ENCODE measurements around the gene C2CD3.
"Not testable (repeated sequence)": the region's sequence is repeated elsewhere in the genome, so short reads cannot be mapped to it uniquely, and the experiment has no call there.

C2CD3 gene

GRCh38 chr11:74102321-74102720 lies 68.5 kb downstream of the C2CD3 start:
- DNase-seq = no peak

DNA sequence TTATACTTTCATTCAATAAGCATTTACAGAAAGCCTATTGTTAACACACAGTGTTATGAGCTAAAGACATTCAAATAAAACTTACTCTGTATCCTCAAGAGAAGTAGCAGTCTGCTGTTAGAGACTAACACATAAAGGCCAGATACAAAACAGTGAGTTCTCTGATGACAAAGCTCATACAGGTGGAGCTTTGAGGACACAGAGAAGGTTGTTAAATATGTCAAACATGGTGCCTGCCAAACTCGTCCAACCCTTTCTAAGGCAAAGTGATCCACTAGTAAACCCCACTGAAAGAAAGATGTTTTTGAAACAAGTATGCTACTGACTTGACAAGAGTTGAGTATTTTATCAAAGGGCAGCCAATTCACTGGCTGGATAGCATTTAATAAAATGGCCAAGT lies 70.1 kb downstream of the C2CD3 start:
- DNase-seq = peak; percentile 46

DNA sequence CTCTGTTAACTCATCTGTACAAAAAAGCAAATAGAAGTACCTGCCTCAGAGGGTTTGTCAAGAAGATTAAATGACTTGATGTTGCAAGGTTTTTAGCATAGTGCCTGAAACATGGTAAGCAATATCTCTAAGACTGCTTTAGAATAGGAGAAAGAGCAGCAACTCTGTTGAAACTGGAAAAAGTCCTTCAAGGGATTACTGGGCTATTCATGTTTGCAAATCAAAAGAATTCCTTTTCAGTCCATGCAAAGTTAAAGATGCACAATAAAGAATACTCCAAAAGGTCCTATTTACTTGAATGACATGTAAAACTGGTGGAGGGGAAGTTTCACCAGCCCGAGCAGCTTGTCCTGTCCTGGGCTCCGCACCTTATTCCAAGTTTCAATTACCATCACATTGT lies 70.6 kb downstream of the C2CD3 start:
- DNase-seq = no peak

DNA sequence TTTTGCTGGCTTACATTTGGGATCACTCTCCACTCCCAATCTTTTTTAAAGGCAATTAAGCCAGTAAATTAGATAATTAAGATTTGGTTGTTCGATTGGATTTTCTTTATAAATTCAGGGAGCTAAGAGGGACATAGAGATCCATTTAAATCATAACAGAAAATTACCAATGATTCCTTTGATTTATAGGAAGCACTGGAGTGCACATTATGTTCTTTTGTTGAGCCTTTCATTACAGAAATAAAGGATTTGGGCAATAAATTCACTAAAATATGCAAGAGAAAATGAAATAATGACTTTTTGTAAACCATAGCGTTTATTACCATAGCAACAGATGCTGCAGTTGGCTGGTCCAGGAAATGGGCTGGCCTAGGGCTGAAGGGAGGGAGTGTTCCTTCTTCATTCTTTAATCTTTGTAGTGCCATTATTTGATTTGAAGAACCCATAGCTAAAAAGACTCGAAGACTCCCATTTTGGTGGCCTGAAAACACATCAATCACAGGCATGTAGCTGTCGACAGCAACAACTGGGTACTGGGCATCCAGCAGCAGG lies 73.0 kb downstream of the C2CD3 start:
- no peak for DNase-seq

DNA sequence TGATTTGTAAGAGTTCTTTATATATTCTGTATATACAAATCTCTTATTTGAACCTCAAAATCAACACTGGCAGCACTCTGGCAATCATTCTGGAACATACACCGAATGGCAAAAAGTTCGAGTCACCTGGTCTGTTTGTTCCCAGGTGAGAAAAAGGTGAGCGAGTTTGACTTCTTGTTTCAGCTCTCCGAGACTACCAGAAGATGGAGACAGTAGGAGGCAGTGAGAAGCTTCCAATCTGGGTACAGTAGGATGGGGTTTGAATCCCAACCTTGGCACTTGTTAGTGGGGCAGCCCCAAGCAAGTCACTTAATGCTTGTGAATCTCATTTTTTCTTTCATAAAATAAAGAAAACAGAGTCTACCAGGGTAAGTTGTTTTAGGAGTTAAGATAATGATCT lies 76.4 kb downstream of the C2CD3 start:
- DNase-seq = no peak

- no peak for DNase-seq
These were observed 78.4 kb downstream of the C2CD3 start for GRCh38 chr11:74092425-74092824.

DNA sequence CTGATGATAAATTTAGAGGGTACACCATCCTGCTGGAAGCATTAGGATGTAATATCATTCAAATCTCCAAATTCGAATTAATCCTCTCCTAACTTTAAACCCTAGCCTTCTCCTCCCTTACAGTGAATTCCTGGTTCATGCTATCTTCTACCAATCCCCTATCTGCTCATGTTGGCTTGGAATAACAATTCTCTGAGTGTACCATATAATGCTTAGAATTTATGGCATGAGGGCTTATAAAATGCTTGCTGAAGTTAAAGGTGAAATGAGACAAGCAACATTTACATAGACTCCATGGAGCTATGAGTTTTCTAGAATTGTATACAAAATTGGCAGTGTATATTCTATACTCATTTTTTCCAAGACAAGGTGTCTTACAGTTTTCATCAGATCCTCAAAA lies 79.3 kb downstream of the C2CD3 start:
- no peak for DNase-seq

GRCh38 chr11:74090701-74091100 lies 80.1 kb downstream of the C2CD3 start:
- peak; percentile 32 for DNase-seq

DNA sequence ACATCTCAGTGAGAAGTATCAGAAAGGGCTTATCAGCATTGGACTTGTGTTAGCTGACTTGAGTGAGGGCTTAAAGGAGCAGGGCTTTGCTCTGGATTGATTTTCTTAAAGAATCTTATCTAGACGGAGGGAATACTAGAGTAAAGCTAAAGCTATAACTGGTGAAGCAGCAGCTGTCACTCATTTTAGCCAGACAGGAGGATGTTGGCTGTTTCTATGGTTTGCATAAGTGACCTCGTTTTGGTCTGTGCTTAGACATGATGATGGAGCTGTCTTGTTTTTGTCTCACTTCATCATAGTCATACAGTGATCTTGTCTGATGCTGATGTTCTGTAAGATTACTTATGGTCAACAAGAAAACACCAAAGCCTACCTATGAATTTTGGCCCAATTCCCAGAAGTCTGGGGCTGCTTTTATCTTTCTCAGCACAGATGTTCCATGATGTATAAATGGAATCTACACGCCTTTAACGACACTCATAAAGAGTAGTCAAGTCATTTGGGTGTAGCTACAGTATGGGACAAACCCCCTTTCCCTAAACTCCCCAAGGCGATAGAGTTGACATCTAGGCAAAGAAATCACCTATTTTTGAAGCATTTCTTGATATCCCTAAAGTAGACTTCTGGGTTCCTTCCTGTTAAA lies 84.4 kb downstream of the C2CD3 start:
- no peak for DNase-seq

DNA sequence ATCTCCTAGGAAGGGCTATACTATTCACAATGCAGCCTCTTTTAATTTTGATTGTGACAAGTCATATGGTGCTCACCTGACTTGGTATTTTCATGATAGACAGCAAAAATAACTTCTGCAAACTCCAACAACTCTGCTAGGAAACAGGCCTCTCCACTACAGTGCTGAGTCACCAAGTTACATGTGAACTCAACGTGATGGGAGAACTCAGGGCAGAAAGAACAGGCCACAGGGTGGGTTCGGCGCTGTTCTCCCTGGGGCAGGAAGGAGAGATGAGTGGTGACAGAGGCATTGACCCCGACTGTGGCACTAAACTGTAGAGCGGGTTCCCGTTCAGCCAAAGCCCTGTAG lies 85.3 kb downstream of the C2CD3 start:
- no peak for DNase-seq

GRCh38 chr11:74084796-74085541 lies 85.8 kb downstream of the C2CD3 start:
- DNase-seq = no peak

GRCh38 chr11:74083927-74084326 lies 86.9 kb downstream of the C2CD3 start:
- not testable (repeated sequence) for DNase-seq

- no peak for DNase-seq
These were observed 89.4 kb downstream of the C2CD3 start for GRCh38 chr11:74081428-74081827.

DNA sequence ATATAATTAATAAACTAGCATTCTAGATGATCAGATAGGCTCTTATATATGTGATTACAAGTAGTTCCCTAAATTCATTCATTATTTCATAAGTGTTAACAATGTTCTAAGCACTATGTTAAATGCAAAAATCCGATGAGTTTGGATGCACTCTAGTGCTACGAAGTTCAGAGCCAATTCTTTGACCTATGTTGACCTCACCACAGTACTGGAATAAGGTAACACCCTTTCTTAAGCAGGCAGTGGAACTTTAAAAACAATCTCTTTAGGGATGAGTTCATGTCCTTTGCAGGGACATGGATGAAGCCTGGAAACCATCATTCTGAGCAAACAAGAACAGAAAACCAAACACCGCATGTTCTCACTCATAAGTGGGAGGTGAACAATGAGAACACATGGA lies 93.6 kb downstream of the C2CD3 start:
- DNase-seq = no peak

- peak; percentile 99 for DNase-seq
These were observed 98.1 kb downstream of the C2CD3 start for GRCh38 chr11:74072721-74073120.

DNA sequence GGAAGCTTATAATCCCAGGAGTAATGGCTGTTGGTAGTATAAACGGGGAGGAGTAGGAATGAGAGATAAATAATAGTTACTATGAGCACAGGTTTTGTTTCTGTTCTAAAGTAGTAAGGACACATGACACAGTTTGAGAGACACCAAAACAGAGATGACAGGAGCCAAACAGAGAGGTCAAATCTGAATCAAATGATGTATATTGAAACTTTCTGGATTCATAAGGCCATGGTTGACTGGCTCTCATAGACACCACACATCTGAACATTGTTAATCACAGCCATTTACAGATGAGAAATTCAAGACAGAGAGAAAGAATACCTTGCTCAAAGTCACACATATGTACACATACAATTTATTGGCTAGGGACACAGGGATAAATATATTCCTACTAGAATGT lies 98.5 kb downstream of the C2CD3 start:
- peak; percentile 93 for DNase-seq

DNA sequence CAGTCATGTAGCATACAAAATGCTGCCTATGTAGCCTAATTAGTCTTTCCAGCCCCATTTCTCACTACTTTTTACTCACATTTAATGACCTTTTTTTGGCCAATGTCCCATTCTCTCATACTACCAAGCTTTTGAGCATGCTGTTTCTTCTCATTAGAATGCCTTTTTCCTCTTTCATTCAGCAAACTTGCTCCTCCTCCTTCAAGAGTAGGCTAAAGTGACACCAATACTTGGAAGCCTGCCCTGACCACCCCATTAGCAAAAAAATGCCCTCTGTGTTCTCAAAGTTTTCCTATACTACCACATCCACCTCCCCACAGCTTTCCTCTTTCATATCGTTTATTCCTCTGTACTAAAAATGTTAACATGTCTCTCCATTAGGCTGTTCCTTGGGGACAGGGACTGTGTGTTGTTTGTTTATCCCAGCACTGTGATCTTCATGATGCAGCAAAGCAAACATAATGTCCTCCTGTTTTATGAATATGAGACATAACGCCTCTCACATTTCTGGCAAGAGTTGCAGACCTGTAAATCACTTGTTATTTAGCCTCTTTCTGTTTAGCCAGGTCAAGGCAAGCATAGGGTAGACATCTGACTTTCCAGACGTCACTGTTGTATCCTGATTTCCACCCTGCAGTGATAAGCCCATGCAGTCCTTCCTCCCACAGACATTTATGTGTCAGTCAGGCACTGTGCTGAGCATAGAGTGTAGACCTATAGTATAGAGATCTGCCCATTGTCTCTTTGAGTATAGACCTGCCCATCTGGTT lies 99.9 kb downstream of the C2CD3 start:
- DNase-seq = peak; percentile 96

DNA sequence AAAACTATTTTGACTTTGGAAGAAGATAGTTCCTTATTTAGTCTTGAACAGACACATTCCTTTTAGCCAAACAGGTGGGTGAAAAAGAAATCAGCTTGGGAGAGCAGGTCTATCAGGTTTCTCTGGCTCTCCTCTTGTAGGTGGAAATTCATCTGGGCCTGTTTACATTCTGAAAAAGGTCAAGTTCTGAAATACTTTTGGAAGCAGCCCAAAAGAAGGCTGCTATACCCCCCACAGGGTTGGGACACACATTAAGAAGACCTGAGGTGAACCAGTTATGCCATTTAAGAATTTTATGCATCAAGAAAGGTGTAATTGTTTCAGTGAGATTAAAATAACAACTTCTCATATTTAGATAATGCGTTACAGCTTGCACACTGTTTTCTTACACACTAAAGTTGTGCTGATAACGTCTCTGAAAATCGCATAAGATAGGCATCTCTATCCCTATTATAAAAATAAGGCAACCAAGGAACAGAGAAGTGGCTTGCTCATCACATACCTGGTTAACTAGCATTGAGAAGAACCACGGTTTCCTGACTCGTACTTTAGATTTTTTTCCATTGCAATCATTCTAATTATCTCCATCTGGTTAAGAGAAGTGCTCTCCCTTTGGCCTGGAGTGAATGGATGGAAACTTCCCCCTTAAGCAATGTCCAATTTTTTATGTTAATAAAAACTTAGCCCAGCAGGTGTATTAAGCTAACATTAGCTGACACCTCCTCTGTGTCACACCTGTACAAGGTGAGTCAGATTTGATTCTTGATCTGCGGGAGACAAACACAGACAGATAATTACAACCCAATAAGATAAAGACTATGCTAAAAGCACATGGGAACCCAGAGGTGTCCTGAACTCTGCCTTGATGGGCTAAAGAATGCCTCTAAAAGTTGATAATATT lies 101.4 kb downstream of the C2CD3 start:
- no peak for DNase-seq

DNA sequence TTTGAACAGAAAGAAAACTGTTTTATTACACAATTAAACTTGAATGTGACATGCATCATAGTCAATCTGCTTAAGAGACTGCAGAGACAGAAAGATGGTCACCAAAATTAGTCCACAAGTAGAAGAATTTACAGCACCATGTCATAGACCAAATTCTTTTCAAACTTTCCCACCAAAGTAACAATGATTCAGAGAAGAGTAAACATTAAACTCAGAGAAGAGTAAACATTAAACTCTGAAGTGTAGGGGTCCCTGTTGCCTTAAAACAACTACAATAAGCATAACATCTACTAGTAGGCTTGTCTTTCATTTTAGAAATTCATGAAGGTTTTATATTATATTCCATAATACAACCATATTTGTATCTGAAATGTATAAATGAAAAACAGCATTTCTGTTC lies 104.1 kb downstream of the C2CD3 start:
- not testable (repeated sequence) for DNase-seq

DNA sequence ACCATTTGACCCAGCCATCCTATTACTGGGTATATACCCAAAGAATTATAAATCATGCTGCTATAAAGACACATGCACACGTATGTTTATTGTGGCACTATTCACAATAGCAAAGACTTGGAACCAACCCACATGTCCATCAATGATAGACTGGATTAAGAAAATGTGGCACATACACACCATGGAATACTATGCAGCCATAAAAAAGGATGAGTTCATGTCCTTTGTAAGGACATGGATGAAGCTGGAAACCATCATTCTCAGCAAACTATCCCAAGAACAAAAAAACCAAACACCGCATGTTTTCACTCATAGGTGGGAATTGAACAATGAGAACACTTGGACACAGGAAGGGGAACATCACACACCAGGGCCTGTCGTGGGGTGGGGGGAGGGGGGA lies 105.3 kb downstream of the C2CD3 start:
- DNase-seq = not testable (repeated sequence)

DNA sequence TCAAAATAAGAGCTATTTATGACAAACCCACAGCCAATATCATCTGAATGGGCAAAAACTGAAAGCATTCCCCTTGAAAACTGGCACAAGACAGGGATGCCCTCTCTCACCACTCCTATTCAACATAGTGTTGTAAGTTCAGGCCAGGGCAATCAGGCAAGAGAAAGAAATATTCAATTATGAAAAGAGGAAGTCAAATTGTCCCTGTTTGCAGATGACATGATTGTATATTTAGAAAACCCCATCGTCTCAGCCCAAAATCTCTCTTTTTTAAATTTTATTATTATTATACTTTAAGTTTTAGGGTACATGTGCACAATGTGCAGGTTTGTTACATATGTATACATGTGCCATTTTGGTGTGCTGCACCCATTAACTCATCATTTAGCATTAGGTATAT lies 107.2 kb downstream of the C2CD3 start:
- not testable (repeated sequence) for DNase-seq

DNA sequence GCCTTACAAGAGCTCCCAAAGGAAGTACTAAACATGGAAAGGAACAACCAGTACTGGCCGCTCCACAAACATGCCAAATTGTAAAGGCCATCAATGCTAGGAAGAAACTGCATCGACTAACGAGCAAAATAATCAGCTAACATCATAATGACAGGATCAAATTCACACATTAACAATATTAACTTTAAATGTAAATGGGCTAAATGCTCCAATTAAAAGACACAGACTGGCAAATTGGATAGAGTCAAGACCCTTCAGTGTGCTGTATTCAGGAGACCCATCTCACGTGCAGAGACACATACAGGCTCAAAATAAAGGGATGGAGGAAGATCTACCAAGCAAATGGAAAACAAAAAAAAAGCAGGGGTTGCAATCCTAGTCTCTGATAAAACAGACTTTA lies 109.2 kb downstream of the C2CD3 start:
- not testable (repeated sequence) for DNase-seq

Data from NCI-H1092 treated with DMSO at 0.1 percent for 48 hours (cell line).